ENCODE measurements around the gene CTXND2.

DNA sequence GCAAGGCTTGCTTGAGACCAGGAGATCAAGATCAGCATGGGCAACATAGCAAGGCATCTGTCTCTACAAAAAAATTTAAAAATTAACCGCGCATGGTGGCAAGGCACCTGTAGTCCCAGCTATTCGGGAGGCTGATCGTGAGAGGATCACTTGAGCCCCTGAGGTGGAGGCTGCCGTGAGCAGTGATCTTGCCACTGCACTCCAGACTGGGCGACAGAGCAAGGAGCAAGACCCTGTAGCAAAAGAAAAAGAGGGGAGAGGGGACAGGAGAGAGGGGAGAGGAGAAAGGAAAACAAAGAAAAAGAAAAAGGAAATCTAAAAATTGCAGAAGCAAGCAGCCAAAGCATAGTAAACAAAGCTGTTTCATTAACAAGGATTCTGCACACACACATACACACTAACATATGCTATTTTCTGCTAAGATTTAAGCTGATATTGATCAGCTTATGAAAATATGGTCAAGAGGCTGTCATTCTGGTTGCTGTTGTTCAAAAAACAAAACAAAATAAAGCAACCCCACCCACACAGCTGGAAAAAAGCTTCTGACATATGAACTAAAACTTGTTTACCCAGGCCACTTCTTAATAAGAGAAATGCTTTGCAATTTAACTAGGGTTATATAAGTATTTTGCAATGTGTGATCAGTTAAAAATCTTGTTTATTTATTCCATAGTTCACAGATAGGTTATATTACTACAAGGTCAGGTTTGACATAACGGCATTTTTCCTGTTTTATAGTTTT is 12.3 kb upstream of the CTXND2 start:
- TF ChIP-seq POLR2AphosphoS5 (IDR thresholded peaks at IDR 0.05; ENCODE audit: low read depth, low read length), result no peak
- TF ChIP-seq SIN3A (IDR thresholded peaks at IDR 0.05; ENCODE audit: borderline replicate concordance, insufficient read depth, low read length), result no peak
- no peak for TF ChIP-seq TAF1 (IDR thresholded peaks at IDR 0.05; ENCODE audit: borderline replicate concordance, insufficient read depth, low read length)
- TF ChIP-seq REST (IDR thresholded peaks at IDR 0.05; ENCODE audit: insufficient read depth in 1 of 2, low read depth in 2 of 2, low read length in 2 of 2), result no peak

Data from PFSK-1 (cell line).